Activated B cell treated with CpG ODN at 0.5 μM for 24 hours (primary cell): ENCODE data around the gene SELL. TPM values are rescaled to one million over a fixed set of nuclear protein-coding genes. Genes with fewer than 3 reads are reported as not detected.

ENCODE experiments used
- ATAC-seq: fragments of 200-7000 bp; cut with Tn5 transposase; one replicate; pipeline ENCODE4 v1.10.0; 2021; ENCODE audit warnings: low read depth, mild to moderate bottlenecking, moderate library complexity
- CTCF ChIA-PET: fragments of 350-600 bp; sonication (Branson Sonifier 250); formaldehyde crosslinking; loops from one replicate; lab custom pipeline; 2021; ENCODE audit warnings: antibody characterized with exemption; lab: Charles Lee
- POLR2A ChIA-PET: fragments of 350-600 bp; sonication (Branson Sonifier 250); formaldehyde crosslinking; loops from one replicate; lab custom pipeline; 2021; ENCODE audit warnings: antibody characterized with exemption; lab: Charles Lee
- DNase-seq: peaks from one replicate; pipeline ENCODE4 v3.0.0; 2022
- H3K27ac Mint-ChIP-seq: one replicate; pipeline ENCODE4 v1.8.0; 2020; ENCODE audit warnings: mixed read lengths
- H3K27me3 Mint-ChIP-seq: one replicate; pipeline ENCODE4 v1.8.0; 2021; ENCODE audit warnings: mixed read lengths
- H3K36me3 Mint-ChIP-seq: one replicate; pipeline ENCODE4 v1.8.0; 2021; ENCODE audit warnings: low read depth, mixed read lengths
- H3K4me1 Mint-ChIP-seq: one replicate; pipeline ENCODE4 v1.8.0; 2021; ENCODE audit warnings: mixed read lengths
- H3K4me3 Mint-ChIP-seq: one replicate; pipeline ENCODE4 v1.8.0; 2020; ENCODE audit warnings: mild to moderate bottlenecking, mixed read lengths
- H3K9me3 Mint-ChIP-seq: one replicate; pipeline ENCODE4 v1.8.0; 2020; ENCODE audit warnings: mixed read lengths
- CTCF ChIP-seq: fragments of 200-600 bp; IDR thresholded peaks from one replicate; pipeline ENCODE4 v1.8.0; 2022; ENCODE audit warnings: antibody characterized with exemption, mild to moderate bottlenecking
- intact Hi-C: fragments of 100-400 bp; cut with micrococcal nuclease; formaldehyde crosslinking; loops from one replicate; pipeline ENCODE4 v1.15.1; 2024
- total RNA-seq: library from RNA; stranded (reverse); gene quantifications from 2 replicates; pipeline ENCODE4 v1.2.3, GENCODE V29; 2022

SELL gene
- total RNA-seq, 1 donor from 2014 or later: 156 TPM

DNA sequence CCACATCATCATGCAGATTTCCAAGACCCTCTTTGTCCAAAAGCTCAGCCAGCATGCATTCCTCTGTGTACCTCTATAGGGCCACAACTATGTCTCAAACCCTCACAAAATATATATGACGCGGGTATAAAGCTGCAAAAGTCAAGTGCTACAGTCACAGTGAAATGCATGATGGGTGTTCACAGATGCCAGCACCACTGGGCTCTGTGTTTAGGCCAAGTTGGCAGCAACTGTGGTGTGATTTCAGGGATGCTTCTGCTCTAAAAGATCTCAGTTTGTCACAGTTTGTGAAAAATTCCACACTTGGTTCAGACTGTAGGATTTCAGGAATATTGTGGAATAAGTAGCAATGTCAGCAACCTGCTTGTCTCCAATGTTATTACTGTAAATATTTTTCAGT is 57.5 kb downstream of the SELL start:
- no peak for TF ChIP-seq CTCF
- Mint-ChIP-seq H3K27me3 (no peaks in the 10 kb centered on the region), H3K36me3 (no peaks in the 10 kb centered on the region), H3K4me1 (peaks cover 38% of the 10 kb centered on the region), H3K9me3 (peaks cover 10% of the 10 kb centered on the region), H3K27ac (no peak overlapping the region), H3K4me3 (no peak overlapping the region)
- DNase-seq (no peak), ATAC-seq (no peak)
- CTCF ChIA-PET: no interaction called here
- POLR2A ChIA-PET: no interaction called here
- intact Hi-C loops: no loop called here

DNA sequence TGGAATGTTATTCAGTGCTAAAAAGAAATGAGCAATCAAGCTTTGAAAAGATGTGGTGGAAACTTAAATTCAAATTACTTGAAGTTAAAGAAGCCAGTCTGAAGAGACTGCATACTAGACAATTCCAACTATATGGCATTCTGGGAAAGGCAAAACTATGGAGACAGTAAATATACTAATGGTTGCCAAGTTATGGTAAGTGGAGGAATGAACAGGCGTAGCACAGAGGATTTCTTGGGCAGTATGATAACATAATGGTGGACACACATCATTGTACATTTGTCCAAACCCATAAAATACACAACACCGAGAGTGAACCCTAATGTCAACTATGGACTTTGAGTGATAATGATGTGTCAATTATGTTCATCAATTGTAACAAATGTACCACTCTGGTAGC is 60.4 kb downstream of the SELL start:
- no peak overlapping the region for H3K27ac Mint-ChIP-seq
- DNase-seq (no peak), ATAC-seq (no peak)
- peaks cover 24% of the 10 kb centered on the region for H3K4me1 Mint-ChIP-seq
- ChIA-PET CTCF (no interaction called here), POLR2A (no interaction called here)
- H3K9me3 Mint-ChIP-seq: peaks cover 5% of the 10 kb centered on the region
- no peaks in the 10 kb centered on the region for H3K27me3 Mint-ChIP-seq
- H3K4me3 Mint-ChIP-seq: no peak overlapping the region
- H3K36me3 Mint-ChIP-seq: no peaks in the 10 kb centered on the region
- no peak for TF ChIP-seq CTCF
- intact Hi-C loops: no loop called here

GRCh38 chr1:169650551-169650950 is 60.9 kb downstream of the SELL start:
- Mint-ChIP-seq H3K9me3 (peaks cover 5% of the 10 kb centered on the region), H3K36me3 (no peaks in the 10 kb centered on the region), H3K27ac (no peak overlapping the region), H3K4me1 (peaks cover 19% of the 10 kb centered on the region), H3K27me3 (no peaks in the 10 kb centered on the region), H3K4me3 (no peak overlapping the region)
- intact Hi-C loops: no loop called here
- ChIA-PET CTCF (no interaction called here), POLR2A (no interaction called here)
- ATAC-seq (no peak), DNase-seq (no peak)
- TF ChIP-seq CTCF: no peak

DNA sequence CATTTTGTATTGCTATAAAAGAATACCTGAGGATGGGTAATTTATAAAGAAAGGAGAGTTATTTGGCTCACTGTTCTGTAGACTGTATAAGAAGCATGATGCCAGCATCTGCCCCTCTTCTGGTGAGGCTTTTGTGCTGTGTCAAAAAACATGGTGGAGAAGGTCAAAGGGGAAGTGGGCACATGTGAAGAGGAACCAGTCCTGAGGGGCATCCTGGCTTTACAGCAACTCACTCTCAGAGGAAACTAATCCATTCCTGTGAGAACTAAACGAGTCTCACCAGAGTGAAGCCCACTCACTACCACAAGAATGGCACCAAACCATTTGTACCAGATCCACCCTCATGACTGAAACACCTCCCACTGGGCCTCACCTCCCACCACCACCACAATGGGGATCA is 62.7 kb downstream of the SELL start:
- H3K27ac Mint-ChIP-seq: no peak overlapping the region

GRCh38 chr1:169648187-169648586 is 63.2 kb downstream of the SELL start:
- TF ChIP-seq CTCF: no peak
- no peaks in the 10 kb centered on the region for H3K36me3 Mint-ChIP-seq
- H3K9me3 Mint-ChIP-seq: peaks cover 5% of the 10 kb centered on the region
- POLR2A ChIA-PET: no interaction called here
- DNase-seq: no peak
- peaks cover 17% of the 10 kb centered on the region for H3K4me1 Mint-ChIP-seq
- CTCF ChIA-PET: interaction anchor here (1.0 kb wide), 1 partner anchor 64 kb away, joined by 3 read pairs; no protein-coding TSS in a partner anchor
- no peak overlapping the region for H3K4me3 Mint-ChIP-seq
- H3K27me3 Mint-ChIP-seq: no peaks in the 10 kb centered on the region
- peak overlapping the region; percentile 5 for H3K27ac Mint-ChIP-seq
- ATAC-seq: no peak
- intact Hi-C loops: no loop called here

More for the DNA sequence above, 62.7 kb downstream of the SELL start:
- ChIA-PET CTCF (no interaction called here), POLR2A (no interaction called here)
- Mint-ChIP-seq H3K27me3 (no peaks in the 10 kb centered on the region), H3K4me1 (peaks cover 17% of the 10 kb centered on the region), H3K9me3 (peaks cover 5% of the 10 kb centered on the region), H3K36me3 (no peaks in the 10 kb centered on the region), H3K4me3 (no peak overlapping the region)
- intact Hi-C loops: no loop called here
- DNase-seq (no peak), ATAC-seq (no peak)
- TF ChIP-seq CTCF: no peak
